HL-60 (cell line): ENCODE results near the gene DNAJC6.

Experiments
- DNase-seq, 2 experiments: peaks; one replicate each; pipeline ENCODE4 v3.0.0-alpha.2; 2010 to 2020; ENCODE audit warnings: low read depth in 1 of 2, low spot score in 1 of 2
- H3K27ac ChIP-seq: fragments of 250-450 bp; sonication (Bioruptor Pico); replicated peaks from 2 replicates; pipeline ENCODE4 v1.5.1; 2020; ENCODE audit warnings: mild to moderate bottlenecking, moderate library complexity
- H3K27me3 ChIP-seq: fragments of 250-450 bp; sonication (Bioruptor Pico); 2 replicates; pipeline ENCODE4 v1.5.1; 2021; ENCODE audit warnings: mild to moderate bottlenecking, moderate library complexity; ENCODE audit not compliant: insufficient read depth, poor library complexity, severe bottlenecking
- H3K4me3 ChIP-seq: replicated peaks from 2 replicates; pipeline ENCODE4 v1.5.1; 2011; ENCODE audit warnings: mild to moderate bottlenecking, control low read depth, low read length; ENCODE audit not compliant: insufficient read depth
- GABPA ChIP-seq: IDR thresholded peaks from 2 replicates; pipeline ENCODE4 v1.6.1; 2012; ENCODE audit warnings: low read depth
- POLR2AphosphoS5 ChIP-seq: IDR thresholded peaks from 2 replicates; pipeline ENCODE4 v1.6.1; 2012; ENCODE audit warnings: low read depth
- SPI1 ChIP-seq: IDR thresholded peaks from 2 replicates; pipeline ENCODE4 v1.6.1; 2012; ENCODE audit warnings: low read depth, mild to moderate bottlenecking, borderline replicate concordance
- TF ChIP-seq, protein P1 (sequence below): IDR thresholded peaks from one replicate; pipeline ENCODE4 v1.5.1; 2011; ENCODE audit warnings: low read length, control low read depth, inconsistent platforms; ENCODE audit not compliant: insufficient read depth
- TF ChIP-seq, protein P2 (sequence below): IDR thresholded peaks from 2 replicates; pipeline ENCODE4 v1.6.1; 2012; ENCODE audit warnings: low read depth; ENCODE audit not compliant: insufficient replicate concordance

Gene DNAJC6

DNA sequence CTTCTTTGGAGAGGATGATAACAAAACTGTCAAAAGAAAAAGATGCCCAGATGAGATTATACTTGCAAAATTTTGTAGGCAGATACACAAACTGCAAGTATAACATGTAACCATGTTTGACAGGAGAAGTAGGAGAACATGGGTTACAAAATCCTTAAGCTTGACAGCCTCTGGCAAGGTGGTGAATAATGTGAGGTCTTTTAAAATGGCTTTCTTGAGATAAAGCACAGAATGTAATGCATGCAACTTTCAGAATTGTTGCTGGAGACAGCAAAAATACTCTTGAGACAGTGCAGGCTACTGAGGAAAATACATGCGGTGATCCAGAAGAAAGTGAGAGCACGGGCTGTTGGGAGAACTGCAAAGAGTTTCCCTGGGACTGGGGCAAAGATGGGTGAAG is 24.7 kb downstream of the DNAJC6 start:
- no peak for DNase-seq
- peaks cover 9% of the 10 kb centered on the region for H3K27me3 ChIP-seq
- no peak overlapping the region for H3K27ac ChIP-seq
- TF ChIP-seq, protein P1, sequence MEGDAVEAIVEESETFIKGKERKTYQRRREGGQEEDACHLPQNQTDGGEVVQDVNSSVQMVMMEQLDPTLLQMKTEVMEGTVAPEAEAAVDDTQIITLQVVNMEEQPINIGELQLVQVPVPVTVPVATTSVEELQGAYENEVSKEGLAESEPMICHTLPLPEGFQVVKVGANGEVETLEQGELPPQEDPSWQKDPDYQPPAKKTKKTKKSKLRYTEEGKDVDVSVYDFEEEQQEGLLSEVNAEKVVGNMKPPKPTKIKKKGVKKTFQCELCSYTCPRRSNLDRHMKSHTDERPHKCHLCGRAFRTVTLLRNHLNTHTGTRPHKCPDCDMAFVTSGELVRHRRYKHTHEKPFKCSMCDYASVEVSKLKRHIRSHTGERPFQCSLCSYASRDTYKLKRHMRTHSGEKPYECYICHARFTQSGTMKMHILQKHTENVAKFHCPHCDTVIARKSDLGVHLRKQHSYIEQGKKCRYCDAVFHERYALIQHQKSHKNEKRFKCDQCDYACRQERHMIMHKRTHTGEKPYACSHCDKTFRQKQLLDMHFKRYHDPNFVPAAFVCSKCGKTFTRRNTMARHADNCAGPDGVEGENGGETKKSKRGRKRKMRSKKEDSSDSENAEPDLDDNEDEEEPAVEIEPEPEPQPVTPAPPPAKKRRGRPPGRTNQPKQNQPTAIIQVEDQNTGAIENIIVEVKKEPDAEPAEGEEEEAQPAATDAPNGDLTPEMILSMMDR, result no peak
- TF ChIP-seq POLR2AphosphoS5 (no peak), GABPA (no peak), SPI1 (no peak)
- TF ChIP-seq, protein P2, sequence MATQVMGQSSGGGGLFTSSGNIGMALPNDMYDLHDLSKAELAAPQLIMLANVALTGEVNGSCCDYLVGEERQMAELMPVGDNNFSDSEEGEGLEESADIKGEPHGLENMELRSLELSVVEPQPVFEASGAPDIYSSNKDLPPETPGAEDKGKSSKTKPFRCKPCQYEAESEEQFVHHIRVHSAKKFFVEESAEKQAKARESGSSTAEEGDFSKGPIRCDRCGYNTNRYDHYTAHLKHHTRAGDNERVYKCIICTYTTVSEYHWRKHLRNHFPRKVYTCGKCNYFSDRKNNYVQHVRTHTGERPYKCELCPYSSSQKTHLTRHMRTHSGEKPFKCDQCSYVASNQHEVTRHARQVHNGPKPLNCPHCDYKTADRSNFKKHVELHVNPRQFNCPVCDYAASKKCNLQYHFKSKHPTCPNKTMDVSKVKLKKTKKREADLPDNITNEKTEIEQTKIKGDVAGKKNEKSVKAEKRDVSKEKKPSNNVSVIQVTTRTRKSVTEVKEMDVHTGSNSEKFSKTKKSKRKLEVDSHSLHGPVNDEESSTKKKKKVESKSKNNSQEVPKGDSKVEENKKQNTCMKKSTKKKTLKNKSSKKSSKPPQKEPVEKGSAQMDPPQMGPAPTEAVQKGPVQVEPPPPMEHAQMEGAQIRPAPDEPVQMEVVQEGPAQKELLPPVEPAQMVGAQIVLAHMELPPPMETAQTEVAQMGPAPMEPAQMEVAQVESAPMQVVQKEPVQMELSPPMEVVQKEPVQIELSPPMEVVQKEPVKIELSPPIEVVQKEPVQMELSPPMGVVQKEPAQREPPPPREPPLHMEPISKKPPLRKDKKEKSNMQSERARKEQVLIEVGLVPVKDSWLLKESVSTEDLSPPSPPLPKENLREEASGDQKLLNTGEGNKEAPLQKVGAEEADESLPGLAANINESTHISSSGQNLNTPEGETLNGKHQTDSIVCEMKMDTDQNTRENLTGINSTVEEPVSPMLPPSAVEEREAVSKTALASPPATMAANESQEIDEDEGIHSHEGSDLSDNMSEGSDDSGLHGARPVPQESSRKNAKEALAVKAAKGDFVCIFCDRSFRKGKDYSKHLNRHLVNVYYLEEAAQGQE, result no peak
- H3K4me3 ChIP-seq, result no peak overlapping the region

DNA sequence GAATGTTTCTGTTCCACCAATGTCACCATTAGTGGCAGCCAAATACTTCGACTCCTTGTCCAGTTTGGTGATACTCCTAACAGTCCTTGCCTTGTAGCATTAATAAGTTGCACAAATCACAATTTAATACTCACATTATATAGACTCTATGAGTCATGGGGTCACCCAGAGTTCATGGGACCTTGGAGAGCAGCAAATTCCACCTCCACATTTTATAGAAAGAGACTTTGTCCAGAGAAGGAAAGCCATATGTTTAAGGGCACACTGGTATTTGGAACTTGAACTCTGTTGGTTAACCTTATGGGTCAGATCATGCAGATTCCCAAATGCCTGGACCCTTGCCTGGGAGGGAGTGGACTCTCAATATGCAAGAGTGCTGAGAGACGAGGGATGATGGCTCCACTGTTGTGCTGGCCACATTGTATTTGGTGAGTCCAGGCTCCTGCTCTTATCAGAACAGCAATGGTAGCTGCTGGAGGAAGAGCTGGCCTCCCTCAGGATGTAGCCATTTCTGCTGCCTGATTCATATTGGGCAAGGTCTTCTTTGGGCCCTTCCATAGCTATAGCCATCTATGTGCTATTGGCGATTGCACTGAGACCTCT is 30.6 kb downstream of the DNAJC6 start:
- Histone ChIP-seq H3K27me3 (peaks cover 8% of the 10 kb centered on the region), H3K27ac (no peak overlapping the region), H3K4me3 (no peak overlapping the region)
- DNase-seq, result no peak
- TF ChIP-seq GABPA (no peak), POLR2AphosphoS5 (no peak)
- TF ChIP-seq, protein P2, result peak; percentile 81

DNA sequence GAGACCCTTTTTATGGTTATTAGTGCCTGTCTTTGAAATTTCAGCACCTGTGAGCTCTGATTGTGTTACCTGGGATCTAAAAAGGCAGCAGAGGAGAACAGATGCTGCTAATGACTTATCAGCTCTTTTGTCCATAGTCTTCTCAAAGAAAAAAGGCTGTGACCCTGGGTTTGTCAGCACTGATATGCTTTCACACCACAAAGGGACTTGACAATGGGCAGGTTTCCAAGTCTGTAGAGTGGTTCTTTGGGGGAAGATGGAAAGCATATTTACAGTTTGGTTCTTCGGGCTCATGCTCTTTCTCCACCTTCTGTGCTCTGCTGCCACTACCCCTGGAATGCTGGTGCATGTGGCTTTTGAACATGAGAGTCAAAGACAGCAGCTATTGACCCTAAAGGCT is 32.0 kb downstream of the DNAJC6 start:
- Histone ChIP-seq H3K4me3 (no peak overlapping the region), H3K27ac (no peak overlapping the region), H3K27me3 (peaks cover 10% of the 10 kb centered on the region)
- TF ChIP-seq, protein P1, result no peak
- no peak for DNase-seq

DNA sequence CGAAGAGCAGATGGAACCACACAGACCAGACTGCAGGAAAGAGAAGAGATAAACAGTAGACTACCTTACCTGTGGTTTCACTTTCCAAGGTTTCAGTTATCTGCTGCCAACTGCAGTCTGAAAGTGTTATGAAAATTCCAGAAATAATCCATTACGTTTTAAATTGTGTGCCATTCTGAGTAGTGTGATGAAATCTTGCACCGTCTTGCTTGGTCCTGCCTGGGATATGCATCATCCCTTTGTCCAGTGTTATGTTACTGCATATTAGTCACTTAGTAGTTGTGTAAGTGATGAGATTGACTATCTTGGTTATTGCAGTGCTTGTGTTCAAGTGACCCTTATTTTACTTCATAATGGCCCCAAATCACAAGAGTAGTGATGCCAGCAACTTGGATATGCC is 33.9 kb downstream of the DNAJC6 start:
- no peak overlapping the region for H3K27ac ChIP-seq
- H3K4me3 ChIP-seq, result no peak overlapping the region
- TF ChIP-seq GABPA (no peak), POLR2AphosphoS5 (no peak), SPI1 (no peak)
- TF ChIP-seq, protein P2, result no peak
- TF ChIP-seq, protein P1, result no peak
- DNase-seq, result no peak
- H3K27me3 ChIP-seq, result peaks cover 8% of the 10 kb centered on the region
